BE2C (cell line): Measurements from ENCODE around the gene ZNF385C.
A peak's percentile ranks its signal among the peaks of the same experiment; 100 is the strongest.

ENCODE experiments used
- DNase-seq: peaks from one replicate; pipeline ENCODE4 v3.0.0-alpha.2; 2020
- H3K27me3 ChIP-seq: fragments of 250-450 bp; sonication (Bioruptor Pico); 2 replicates; pipeline ENCODE4 v1.5.1; 2020; ENCODE audit warnings: mild to moderate bottlenecking
- H3K36me3 ChIP-seq: fragments of 250-450 bp; sonication (Bioruptor Pico); 2 replicates; pipeline ENCODE4 v1.5.1; 2020; ENCODE audit warnings: mild to moderate bottlenecking
- H3K4me1 ChIP-seq: fragments of 250-450 bp; sonication (Bioruptor Pico); 2 replicates; pipeline ENCODE4 v1.5.1; 2020
- H3K4me3 ChIP-seq: 2 replicates; pipeline ENCODE4 v1.5.1; 2011; ENCODE audit warnings: low read depth, low read length
- H3K9me3 ChIP-seq: fragments of 250-450 bp; sonication (Bioruptor Pico); 2 replicates; pipeline ENCODE4 v1.5.1; 2020
- CTCF ChIP-seq: IDR thresholded peaks from 2 replicates; pipeline ENCODE4 v1.5.1; 2012; ENCODE audit warnings: mild to moderate bottlenecking, low read depth, low read length

Gene ZNF385C

DNA sequence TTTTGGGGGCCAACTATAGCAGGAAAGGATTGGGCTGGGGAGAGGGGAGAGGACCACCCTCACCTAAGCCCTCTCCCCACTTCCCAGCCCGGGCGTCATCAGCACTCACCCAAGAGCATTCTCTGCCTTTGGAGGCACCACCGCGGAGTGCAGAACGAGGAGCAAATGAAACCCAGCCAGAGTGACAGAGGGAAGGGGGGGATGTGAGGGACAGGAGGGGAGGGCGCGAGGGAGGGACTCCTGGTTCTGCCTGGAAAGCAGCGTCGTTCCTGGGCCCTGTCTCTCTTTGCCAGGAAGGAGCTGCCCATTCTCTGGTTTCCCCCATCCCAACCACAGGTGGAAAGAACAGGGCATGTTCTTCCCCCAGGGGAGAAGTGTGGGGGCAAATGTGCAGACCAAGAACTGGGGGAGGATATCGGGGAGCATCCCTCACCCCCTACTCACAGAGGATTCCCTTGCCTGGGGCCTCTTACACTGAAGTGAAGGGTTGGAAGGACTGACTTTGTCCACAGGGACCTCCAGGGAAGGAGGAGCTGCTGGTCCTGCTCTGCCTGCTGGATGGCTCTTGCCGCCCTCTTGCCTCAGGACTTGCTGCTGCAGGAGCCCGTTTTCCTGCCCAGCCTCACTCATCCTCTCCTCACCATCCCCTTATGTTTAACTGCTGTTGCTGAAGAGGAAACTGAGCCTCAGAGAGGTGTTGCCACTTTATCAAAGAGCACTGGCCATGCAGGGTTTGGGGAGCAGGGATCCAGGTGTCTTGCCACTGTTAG, 44.4 kb downstream of the ZNF385C start:
- TF ChIP-seq CTCF, result no peak
- no peak for DNase-seq
- H3K4me3 ChIP-seq, result no peak overlapping the region
- H3K9me3 ChIP-seq, result no peaks in the 10 kb centered on the region
- H3K36me3 ChIP-seq, result no peaks in the 10 kb centered on the region
- H3K27me3 ChIP-seq, result no peaks in the 10 kb centered on the region
- no peaks in the 10 kb centered on the region for H3K4me1 ChIP-seq

GRCh38 chr17:42052346-42052877, 45.9 kb downstream of the ZNF385C start:
- Histone ChIP-seq H3K27me3 (no peaks in the 10 kb centered on the region), H3K9me3 (no peaks in the 10 kb centered on the region), H3K4me3 (no peak overlapping the region), H3K4me1 (no peaks in the 10 kb centered on the region), H3K36me3 (no peaks in the 10 kb centered on the region)
- TF ChIP-seq CTCF, result no peak
- no peak for DNase-seq

DNA sequence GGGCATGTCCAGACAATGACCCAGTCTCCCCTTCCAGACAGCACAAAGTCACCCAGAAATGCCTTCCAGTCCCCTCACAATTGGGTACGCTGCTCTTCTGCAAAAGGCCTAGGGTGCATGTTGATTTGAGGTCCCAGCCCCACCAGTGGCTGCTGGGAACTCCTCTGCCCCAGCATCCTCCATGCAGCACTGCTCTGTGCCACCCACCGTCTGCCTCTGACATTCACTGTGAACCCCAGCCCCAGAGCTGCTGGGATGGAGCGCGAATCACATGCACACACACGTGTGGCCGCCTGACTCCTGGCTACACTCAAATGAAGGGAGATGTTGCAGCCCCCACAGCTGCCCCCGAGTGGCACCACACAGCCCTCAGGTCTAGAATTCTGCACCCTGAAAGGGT, 46.6 kb downstream of the ZNF385C start:
- Histone ChIP-seq H3K9me3 (no peaks in the 10 kb centered on the region), H3K36me3 (no peaks in the 10 kb centered on the region), H3K4me3 (no peak overlapping the region), H3K4me1 (no peaks in the 10 kb centered on the region), H3K27me3 (no peaks in the 10 kb centered on the region)
- no peak for TF ChIP-seq CTCF
- no peak for DNase-seq

GRCh38 chr17:42051013-42051400, 47.3 kb downstream of the ZNF385C start:
- H3K4me1 ChIP-seq, result no peaks in the 10 kb centered on the region
- no peak for DNase-seq
- no peaks in the 10 kb centered on the region for H3K9me3 ChIP-seq
- no peak for TF ChIP-seq CTCF
- no peaks in the 10 kb centered on the region for H3K36me3 ChIP-seq
- no peaks in the 10 kb centered on the region for H3K27me3 ChIP-seq
- H3K4me3 ChIP-seq, result peak overlapping the region; percentile 76

DNA sequence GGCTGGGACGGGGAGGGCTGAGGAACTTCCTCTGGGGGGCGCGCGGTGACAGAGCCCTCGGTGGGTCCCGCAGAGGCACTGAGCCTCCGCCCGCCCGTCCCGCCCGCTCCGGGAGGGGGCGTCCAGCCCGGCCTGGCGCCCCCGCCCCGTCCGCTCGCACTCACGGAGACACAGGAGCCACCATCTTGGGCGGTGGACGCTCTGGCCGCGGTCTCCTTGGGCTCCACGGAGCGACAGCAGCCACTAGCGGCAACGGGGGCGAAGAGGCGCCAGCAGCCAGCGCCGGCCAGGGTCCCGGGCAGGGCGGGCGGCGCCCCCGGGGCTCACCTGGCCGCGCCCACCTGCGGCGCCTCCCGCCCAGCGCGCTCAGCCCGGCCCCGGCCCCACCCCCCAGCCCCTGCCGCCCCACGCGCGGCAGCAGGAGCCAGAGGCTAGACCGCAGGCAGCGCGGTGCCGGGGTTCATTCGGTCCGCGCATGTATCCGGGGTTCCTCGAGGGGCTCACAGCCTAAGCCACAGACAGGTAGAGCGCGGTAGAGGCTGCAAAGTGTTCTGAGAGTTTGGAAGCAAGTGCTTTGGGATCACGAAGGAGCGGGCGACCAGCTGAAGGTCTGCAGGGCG, 47.8 kb downstream of the ZNF385C start, which contains the start of gene C17orf113:
Gene C17orf113 (minus strand): TSS at position 209 of the 620 bp plus-strand sequence. CDS start 7,225 bp downstream, outside the sequence.
- no peaks in the 10 kb centered on the region for H3K4me1 ChIP-seq
- H3K36me3 ChIP-seq, result no peaks in the 10 kb centered on the region
- H3K4me3 ChIP-seq, result peak within 1 kb of the TSS; percentile 76
- H3K27me3 ChIP-seq, result no peaks in the 10 kb centered on the region
- DNase-seq, result peak; percentile 79
- no peaks in the 10 kb centered on the region for H3K9me3 ChIP-seq
- TF ChIP-seq CTCF, result peak; percentile 11; the same call in 1 of the 2 replicates
